HG02885 (cell line): ENCODE results near the gene IFNLR1.

Experiments used
- ATAC-seq: cut with Tn5 transposase; IDR thresholded peaks from one replicate; pipeline ENCODE4 v1.9.1; 2021; ENCODE audit warnings: mild to moderate bottlenecking; ENCODE audit not compliant: unreplicated experiment, poor library complexity

IFNLR1 gene

GRCh38 chr1:24109686-24110475 is 77.2 kb downstream of the IFNLR1 start:
- no peak for ATAC-seq

GRCh38 chr1:24109166-24109483 is 78.0 kb downstream of the IFNLR1 start:
- no peak for ATAC-seq

DNA sequence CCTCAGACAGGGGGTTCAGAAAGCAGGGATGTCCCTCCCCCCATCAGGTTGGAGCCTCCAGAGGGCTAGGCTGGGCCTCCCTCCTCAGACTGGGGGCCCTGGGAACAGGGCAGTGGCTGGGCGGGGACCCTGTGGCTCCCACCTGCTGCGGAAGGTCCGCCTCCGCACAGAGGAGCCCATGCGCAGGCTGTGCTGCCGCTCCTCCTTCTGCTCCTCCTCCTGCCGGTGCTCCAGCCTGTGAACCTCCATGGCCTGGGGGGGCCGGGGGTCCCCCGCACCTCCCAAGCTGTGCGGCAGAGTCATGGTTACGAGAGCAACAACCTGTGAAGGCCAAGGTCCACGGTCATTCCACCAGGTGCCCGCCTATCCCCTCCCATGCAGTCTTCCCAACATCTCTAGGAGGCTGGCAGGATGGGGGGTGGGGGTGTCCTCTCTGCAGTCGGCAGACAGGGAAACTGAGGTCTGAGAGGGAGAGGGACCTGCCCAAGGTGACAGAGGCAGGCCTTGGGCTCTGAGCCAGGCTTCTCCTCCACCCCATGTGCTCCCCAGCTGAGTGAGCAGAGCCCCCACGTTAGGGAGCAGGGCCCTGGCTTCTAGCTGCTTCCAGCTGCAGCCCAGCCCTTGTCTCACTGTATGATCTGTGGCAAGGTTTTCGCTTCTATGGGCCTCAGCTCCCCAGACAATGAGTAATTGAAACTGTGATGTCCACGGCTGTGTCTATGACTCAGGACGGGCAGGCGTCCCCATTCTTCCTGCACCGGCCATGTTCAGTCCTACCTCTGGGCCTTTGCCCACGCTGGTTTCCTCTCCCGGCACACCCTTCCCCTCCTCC is 78.5 kb downstream of the IFNLR1 start:
- no peak for ATAC-seq

DNA sequence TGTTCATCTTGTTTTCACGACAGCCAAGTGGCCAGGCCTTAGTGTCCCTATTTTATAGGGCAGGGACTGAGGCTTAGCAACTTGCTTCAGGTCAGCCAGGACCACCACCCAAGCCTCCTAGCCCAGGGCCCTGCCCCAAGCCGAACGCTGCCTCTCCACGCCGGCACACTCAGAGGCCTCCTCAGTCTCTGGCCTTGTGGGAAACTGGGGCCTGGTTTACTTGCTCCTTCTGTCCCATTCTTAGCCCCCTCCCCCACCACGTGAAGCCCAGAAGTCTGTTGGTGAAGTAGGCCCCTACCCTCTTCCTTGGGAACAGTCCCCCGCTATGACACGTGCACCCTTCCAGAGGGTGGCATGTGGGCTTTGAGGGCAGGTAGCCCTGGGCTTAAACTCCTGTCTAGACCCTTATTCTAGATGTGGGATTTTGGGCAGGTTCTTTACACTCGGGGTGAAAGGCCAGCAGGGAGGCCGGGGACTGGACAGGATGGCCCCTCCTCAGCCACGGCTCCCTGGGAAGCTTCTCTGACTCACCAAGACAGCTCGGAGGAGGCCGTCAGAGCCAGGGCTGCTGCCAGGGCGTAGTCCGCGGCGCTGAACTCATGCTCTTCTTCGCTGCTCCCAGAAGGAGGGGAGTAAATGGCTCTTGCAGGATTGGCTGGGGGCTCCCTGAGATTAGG is 79.5 kb downstream of the IFNLR1 start:
- ATAC-seq = no peak

GRCh38 chr1:24105368-24106160 is 81.5 kb downstream of the IFNLR1 start:
- ATAC-seq = no peak

DNA sequence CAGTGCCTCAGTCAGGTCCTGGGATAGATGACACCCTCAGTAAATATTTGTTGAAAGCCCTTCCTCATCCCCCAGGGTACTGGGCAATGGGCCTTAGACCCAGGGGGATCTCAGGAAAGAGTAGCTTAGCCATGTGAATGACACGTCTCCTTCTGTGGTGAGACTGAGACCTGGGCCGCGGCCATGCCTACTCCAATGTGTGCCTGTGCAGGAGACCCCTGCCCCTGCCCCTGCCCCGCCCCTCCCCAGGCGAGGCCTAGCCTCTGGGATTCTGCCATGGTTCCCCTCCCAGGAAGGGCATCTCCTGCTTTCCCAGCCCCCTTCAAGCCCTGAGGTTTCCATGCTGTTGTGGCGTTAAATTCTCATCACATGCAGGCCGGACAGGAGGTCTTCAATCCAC is 82.2 kb downstream of the IFNLR1 start:
- ATAC-seq = no peak
